H1 (cell line): ENCODE data around the gene EXOC6. TPM values are rescaled to one million over a fixed set of nuclear protein-coding genes. Genes with fewer than 3 reads are reported as not detected.

Experiments
- CTCF ChIA-PET: fragments of 300-600 bp; sonication (Branson Sonifier 250); formaldehyde crosslinking; loops from one replicate; lab custom pipeline; 2021; ENCODE audit not compliant: partially characterized antibody; lab: Charles Lee
- POLR2A ChIA-PET: fragments of 300-600 bp; sonication (Branson Sonifier 250); formaldehyde crosslinking; loops from one replicate; lab custom pipeline; 2021; ENCODE audit warnings: inconsistent platforms; ENCODE audit not compliant: partially characterized antibody; lab: Charles Lee
- DNase-seq, 2 experiments: peaks; one replicate each; pipeline versions ENCODE4 v3.0.0 to v3.0.0-alpha.2; 2010 to 2022; ENCODE audit warnings: low spot score in 2 of 2, low read depth in 1 of 2, mixed read lengths in 1 of 2
- FAIRE-seq: peaks from 2 replicates; lab custom pipeline; 2011; peaks lifted over from hg19 to GRCh38; lab: Jason Lieb, UNC
- H2AFZ ChIP-seq: 2 replicates; pipeline ENCODE4 v1.8.1; 2012; ENCODE audit warnings: low read length, inconsistent platforms
- H2AK5ac ChIP-seq: 2 replicates; pipeline ENCODE4 v1.6.1; 2013; ENCODE audit warnings: low read depth, low read length
- H2BK120ac ChIP-seq: replicated peaks from 2 replicates; pipeline ENCODE3; 2013; ENCODE audit warnings: low read depth, low read length, inconsistent platforms
- H2BK12ac ChIP-seq: 2 replicates; pipeline ENCODE4 v1.6.1; 2013; ENCODE audit warnings: low read depth, low read length
- H2BK15ac ChIP-seq: 2 replicates; pipeline ENCODE4 v1.6.1; 2013; ENCODE audit warnings: low read length
- H2BK20ac ChIP-seq: 2 replicates; pipeline ENCODE4 v1.6.1; 2013; ENCODE audit warnings: low read length
- H2BK5ac ChIP-seq: 2 replicates; pipeline ENCODE4 v1.6.1; 2013; ENCODE audit warnings: low read depth, low read length
- H3K14ac ChIP-seq: 2 replicates; pipeline ENCODE4 v1.6.1; 2013; ENCODE audit warnings: inconsistent platforms; ENCODE audit not compliant: insufficient read length
- H3K18ac ChIP-seq: 2 replicates; pipeline ENCODE4 v1.6.1; 2013; ENCODE audit warnings: low read length; ENCODE audit errors: extremely low read depth
- H3K23ac ChIP-seq: 2 replicates; pipeline ENCODE4 v1.6.1; 2013; ENCODE audit warnings: inconsistent platforms; ENCODE audit not compliant: insufficient read length
- H3K23me2 ChIP-seq: 2 replicates; pipeline ENCODE4 v1.6.1; 2013; ENCODE audit warnings: low read depth, low read length
- H3K27ac ChIP-seq: 2 replicates; pipeline ENCODE4 v1.6.1; 2011; ENCODE audit warnings: low read depth, low read length, inconsistent platforms
- H3K27me3 ChIP-seq, 4 experiments: replicated peaks in 1 of 4; 1 replicate in 1 of 4; 2 replicates in 3 of 4; pipeline versions ENCODE4 v1.6.1 to v1.8.1; 2011 to 2013; ENCODE audit warnings: low read length in 3 of 4, mild to moderate bottlenecking in 3 of 4, inconsistent platforms in 2 of 4, mixed read lengths in 2 of 4, moderate library complexity in 1 of 4; ENCODE audit not compliant: control insufficient read depth in 3 of 4, insufficient read depth in 3 of 4; ENCODE audit errors: extremely low read depth in 1 of 4
- H3K36me3 ChIP-seq, 4 experiments: 2 replicates each; pipeline versions ENCODE4 v1.6.1 to v1.8.1; 2011 to 2013; ENCODE audit warnings: mild to moderate bottlenecking in 4 of 4, low read length in 3 of 4, moderate library complexity in 2 of 4, control low read depth in 1 of 4, inconsistent platforms in 1 of 4; ENCODE audit not compliant: insufficient read depth in 4 of 4, control insufficient read depth in 2 of 4
- H3K4ac ChIP-seq: replicated peaks from 2 replicates; pipeline ENCODE3; 2013; ENCODE audit warnings: low read length, low read depth, mixed read lengths, inconsistent platforms; ENCODE audit not compliant: insufficient read length
- H3K4me1 ChIP-seq, 4 experiments: replicated peaks in 1 of 4; 1 replicate in 1 of 4; 2 replicates in 3 of 4; pipeline versions ENCODE4 v1.6.1 to v1.8.1; 2011 to 2013; ENCODE audit warnings: low read length in 3 of 4, inconsistent platforms in 2 of 4, mixed read lengths in 1 of 4; ENCODE audit not compliant: insufficient read depth in 4 of 4, control insufficient read depth in 3 of 4
- H3K4me2 ChIP-seq, 2 experiments: 2 replicates each; pipeline versions ENCODE4 v1.6.1 to v1.8.1; 2011 to 2013; ENCODE audit warnings: low read depth in 2 of 2, low read length in 2 of 2, control low read depth in 1 of 2, inconsistent platforms in 1 of 2, mild to moderate bottlenecking in 1 of 2; ENCODE audit not compliant: insufficient read depth in 1 of 2
- H3K4me3 ChIP-seq, 4 experiments: fragments of 200-600, 300-600 bp in 1 of 4; sonication (generic), shearing (Covaris generic), sonication (Bioruptor Twin) in 1 of 4; 2 replicates each; pipeline versions ENCODE4 v1.5.1 to v1.8.1; 2011 to 2016; ENCODE audit warnings: low read length in 4 of 4, low read depth in 3 of 4, control low read depth in 2 of 4, inconsistent platforms in 2 of 4, mild to moderate bottlenecking in 2 of 4, mixed read lengths in 1 of 4, moderate library complexity in 1 of 4; ENCODE audit not compliant: insufficient read depth in 2 of 4; ENCODE audit errors: extremely low read depth in 1 of 4
- H3K56ac ChIP-seq: replicated peaks from 2 replicates; pipeline ENCODE3; 2013; ENCODE audit warnings: low read depth, mild to moderate bottlenecking, mixed read lengths, low read length, inconsistent platforms; ENCODE audit not compliant: insufficient read length
- H3K79me1 ChIP-seq: 2 replicates; pipeline ENCODE4 v1.6.1; 2013; ENCODE audit warnings: low read depth, low read length, control low read depth
- H3K79me2 ChIP-seq, 2 experiments: 2 replicates each; pipeline versions ENCODE4 v1.6.1 to v1.8.1; 2012 to 2013; ENCODE audit warnings: low read length in 2 of 2, mild to moderate bottlenecking in 2 of 2, inconsistent platforms in 1 of 2; ENCODE audit not compliant: insufficient read depth in 2 of 2, control insufficient read depth in 1 of 2
- H3K9ac ChIP-seq, 4 experiments: replicated peaks in 1 of 4; 1 replicate in 1 of 4; 2 replicates in 3 of 4; pipeline versions ENCODE4 v1.6.1 to v1.8.1; 2011 to 2013; ENCODE audit warnings: low read depth in 3 of 4, low read length in 3 of 4, control low read depth in 2 of 4, mild to moderate bottlenecking in 2 of 4, moderate library complexity in 2 of 4, inconsistent platforms in 1 of 4; ENCODE audit errors: extremely low read depth in 1 of 4
- H3K9me3 ChIP-seq, 2 experiments: 2 replicates each; pipeline versions ENCODE4 v1.6.1 to v1.8.1; 2012 to 2013; ENCODE audit warnings: mild to moderate bottlenecking in 2 of 2, moderate library complexity in 2 of 2, control low read depth in 1 of 2, inconsistent platforms in 1 of 2, low read depth in 1 of 2, low read length in 1 of 2, mixed read lengths in 1 of 2; ENCODE audit not compliant: insufficient read depth in 2 of 2
- H4K20me1 ChIP-seq, 2 experiments: replicated peaks in 1 of 2; 2 replicates each; pipeline versions ENCODE3 to v1.8.1; 2011 to 2013; ENCODE audit warnings: inconsistent platforms in 2 of 2, low read length in 2 of 2, mild to moderate bottlenecking in 1 of 2; ENCODE audit not compliant: insufficient read depth in 2 of 2, control insufficient read depth in 1 of 2
- H4K5ac ChIP-seq: 2 replicates; pipeline ENCODE4 v1.6.1; 2013; ENCODE audit warnings: low read length, low read depth, mixed read lengths, inconsistent platforms; ENCODE audit not compliant: insufficient read length
- H4K8ac ChIP-seq: 2 replicates; pipeline ENCODE4 v1.8.0; 2013; ENCODE audit warnings: mild to moderate bottlenecking, moderate library complexity, low read length, inconsistent platforms; ENCODE audit not compliant: insufficient read depth; ENCODE audit errors: extremely low read depth
- H4K91ac ChIP-seq: replicated peaks from 2 replicates; pipeline ENCODE3; 2013; ENCODE audit warnings: low read length, mixed read lengths, inconsistent platforms; ENCODE audit not compliant: insufficient read length
- CBX5 ChIP-seq: fragments of 300-800, 300-1000 bp; sonication (generic); IDR thresholded peaks from 2 replicates; pipeline ENCODE4 v1.7.1; 2016; ENCODE audit warnings: antibody characterized with exemption, low read length, low read depth
- FOSL1 ChIP-seq: IDR thresholded peaks from 2 replicates; pipeline ENCODE4 v1.6.1; 2011; ENCODE audit warnings: mild to moderate bottlenecking, low read depth, low read length, moderate library complexity; ENCODE audit not compliant: insufficient read depth
- HDAC2 ChIP-seq, 2 experiments: fragments of 300-600 bp in 1 of 2; sonication (generic) in 1 of 2; IDR thresholded peaks; 2 replicates each; pipeline ENCODE4 v1.6.1; 2011 to 2012; ENCODE audit warnings: low read depth in 2 of 2, low read length in 2 of 2, mild to moderate bottlenecking in 2 of 2, moderate library complexity in 2 of 2, borderline replicate concordance in 1 of 2, inconsistent platforms in 1 of 2
- JUND ChIP-seq: IDR thresholded peaks from 2 replicates; pipeline ENCODE4 v1.6.1; 2011; ENCODE audit warnings: mild to moderate bottlenecking, improper control_type of control experiment, low read length
- KDM1A ChIP-seq: fragments of 200-600, 300-600 bp; sonication (generic); IDR thresholded peaks from 2 replicates; pipeline ENCODE4 v1.7.1; 2016; ENCODE audit warnings: mild to moderate bottlenecking, low read length, borderline replicate concordance
- TCF12 ChIP-seq: IDR thresholded peaks from 2 replicates; pipeline ENCODE4 v1.6.1; 2011; ENCODE audit warnings: low read depth, mild to moderate bottlenecking, low read length
- polyA plus RNA-seq, 7 experiments: library from polyadenylated mRNA; depleted of rRNA in 3 of 7; stranded (reverse) in 5 of 7; unstranded in 2 of 7; fragments of >200 nt in 5 of 7; fragments of 200-250 nt in 2 of 7; gene quantifications; 1 replicate in 5 of 7; 2 replicates in 1 of 7; 4 replicates in 1 of 7; pipeline versions ENCODE4 v1.2.1 to v1.2.3, GENCODE V29; 2011 to 2013; ENCODE audit warnings: missing spikeins in 2 of 7, mixed read lengths in 2 of 7
- total RNA-seq: library from RNA; stranded (reverse); fragmentation: NEBNext Ultra II Directional; extraction: Animal tissue kit (Norgen Biotek cat#: 25700); gene quantifications from 2 replicates; pipeline ENCODE4 v1.2.1, GENCODE V29; 2021
- TF ChIP-seq, protein P1 (sequence below), 3 experiments: IDR thresholded peaks; 1 replicate in 2 of 3; 2 replicates in 1 of 3; pipeline versions ENCODE4 v1.5.1 to v1.6.1; 2011; ENCODE audit warnings: low read length in 3 of 3, mild to moderate bottlenecking in 3 of 3, inconsistent platforms in 2 of 3, low read depth in 1 of 3, moderate library complexity in 1 of 3; ENCODE audit not compliant: insufficient read depth in 1 of 3; ENCODE audit errors: control extremely low read depth in 1 of 3

Gene EXOC6
- total and polyA plus RNA-seq, 2 of the 8 experiments (the other 6 are each of a cell fraction or from before 2014, with no cell fraction given): 1.7 to 4.5 TPM

DNA sequence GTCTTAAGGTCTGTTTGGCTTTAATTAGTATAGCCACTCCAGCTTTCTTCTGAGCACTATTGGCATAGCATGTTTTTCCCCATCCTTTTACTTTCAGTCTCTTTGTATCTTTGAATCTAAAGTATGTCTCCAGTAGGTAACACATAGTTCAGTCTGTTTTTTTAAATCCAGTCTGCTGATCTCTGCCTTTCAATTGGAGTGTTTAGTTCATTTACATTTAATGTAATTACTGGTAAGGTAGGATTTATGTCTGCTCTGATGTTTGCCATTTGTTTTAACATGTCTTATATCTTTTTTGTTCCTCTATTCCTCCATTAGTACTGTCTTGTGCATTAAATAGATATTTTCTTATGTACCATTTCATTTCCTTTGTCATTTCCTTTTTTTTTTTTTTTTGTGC is 72.5 kb downstream of the EXOC6 start:
- H3K4me2 ChIP-seq: no peak overlapping the region
- no peak overlapping the region for H2BK120ac ChIP-seq
- no peak overlapping the region for H2AFZ ChIP-seq
- no peak overlapping the region for H3K27ac ChIP-seq
- DNase-seq: no peak
- no peak overlapping the region for H4K5ac ChIP-seq
- no peaks in the 10 kb centered on the region for H3K27me3 ChIP-seq
- no peak overlapping the region for H3K56ac ChIP-seq
- no peaks in the 10 kb centered on the region; a peak in 1 of 4 replicates for H3K9me3 ChIP-seq
- H3K36me3 ChIP-seq: no peaks in the 10 kb centered on the region
- no peak overlapping the region for H3K23ac ChIP-seq
- H2AK5ac ChIP-seq: no peak overlapping the region
- TF ChIP-seq KDM1A (no peak), JUND (no peak), CBX5 (no peak), TCF12 (no peak), FOSL1 (no peak), HDAC2 (IDR thresholded peaks at IDR 0.05; ENCODE audit: borderline replicate concordance in 1 of 2, low read depth in 2 of 2, low read length in 2 of 2) (no peak)
- TF ChIP-seq, protein P1, sequence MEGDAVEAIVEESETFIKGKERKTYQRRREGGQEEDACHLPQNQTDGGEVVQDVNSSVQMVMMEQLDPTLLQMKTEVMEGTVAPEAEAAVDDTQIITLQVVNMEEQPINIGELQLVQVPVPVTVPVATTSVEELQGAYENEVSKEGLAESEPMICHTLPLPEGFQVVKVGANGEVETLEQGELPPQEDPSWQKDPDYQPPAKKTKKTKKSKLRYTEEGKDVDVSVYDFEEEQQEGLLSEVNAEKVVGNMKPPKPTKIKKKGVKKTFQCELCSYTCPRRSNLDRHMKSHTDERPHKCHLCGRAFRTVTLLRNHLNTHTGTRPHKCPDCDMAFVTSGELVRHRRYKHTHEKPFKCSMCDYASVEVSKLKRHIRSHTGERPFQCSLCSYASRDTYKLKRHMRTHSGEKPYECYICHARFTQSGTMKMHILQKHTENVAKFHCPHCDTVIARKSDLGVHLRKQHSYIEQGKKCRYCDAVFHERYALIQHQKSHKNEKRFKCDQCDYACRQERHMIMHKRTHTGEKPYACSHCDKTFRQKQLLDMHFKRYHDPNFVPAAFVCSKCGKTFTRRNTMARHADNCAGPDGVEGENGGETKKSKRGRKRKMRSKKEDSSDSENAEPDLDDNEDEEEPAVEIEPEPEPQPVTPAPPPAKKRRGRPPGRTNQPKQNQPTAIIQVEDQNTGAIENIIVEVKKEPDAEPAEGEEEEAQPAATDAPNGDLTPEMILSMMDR (IDR thresholded peaks at IDR 0.05; ENCODE audit: control extremely low read depth in 1 of 3, insufficient read depth in 1 of 3, low read depth in 1 of 3, low read length in 3 of 3): no peak
- TF ChIP-seq, all 59 proteins: peak for 0
- H3K4me1 ChIP-seq: peaks cover 0 to 6% (median 5%) of the 10 kb centered on the region in 4 experiments; a peak in 5 of 7 replicates
- no peak for FAIRE-seq
- H2BK20ac ChIP-seq: no peak overlapping the region
- no peak overlapping the region for H3K4ac ChIP-seq
- POLR2A ChIA-PET: interaction anchor here (0.5 kb wide), 1 partner anchor 1013 kb away, joined by 4 read pairs; no protein-coding TSS in a partner anchor
- H3K79me1 ChIP-seq: no peaks in the 10 kb centered on the region
- H3K79me2 ChIP-seq: no peaks in the 10 kb centered on the region
- H2BK15ac ChIP-seq: no peak overlapping the region
- no peak overlapping the region for H2BK12ac ChIP-seq
- H3K14ac ChIP-seq: no peak overlapping the region
- H4K91ac ChIP-seq: no peak overlapping the region
- CTCF ChIA-PET: no interaction called here
- H4K8ac ChIP-seq: no peak overlapping the region
- no peaks in the 10 kb centered on the region for H3K23me2 ChIP-seq
- no peak overlapping the region for H3K4me3 ChIP-seq
- H2BK5ac ChIP-seq: no peak overlapping the region
- H3K9ac ChIP-seq: no peak overlapping the region
- no peaks in the 10 kb centered on the region for H4K20me1 ChIP-seq
- H3K18ac ChIP-seq: no peak overlapping the region
